SK-N-MC (cell line): ENCODE results near the gene TRIM8.

Source experiments
- EZH2 ChIP-seq: fragments of 200-600 bp; sonication (generic); IDR thresholded peaks from one replicate; pipeline ENCODE4 v1.6.1; 2017; ENCODE audit warnings: antibody characterized with exemption
- POLR2AphosphoS5 ChIP-seq: IDR thresholded peaks from 2 replicates; pipeline ENCODE4 v1.6.1; 2012; ENCODE audit warnings: mild to moderate bottlenecking, low read depth, low read length, borderline replicate concordance

GRCh38 chr10:102682981-102683380, 38.7 kb downstream of the TRIM8 start:
- TF ChIP-seq POLR2AphosphoS5: no peak
- no peak for TF ChIP-seq EZH2
